IPS-11a (cell line): ENCODE data around the gene GRM7.

Experiments
- H3K4me3 ChIP-seq: one replicate; pipeline ENCODE4 v1.5.1; 2013; ENCODE audit warnings: low read depth, low read length, control low read depth

GRM7 gene

GRCh38 chr3:7392206-7392605 is 531.3 kb downstream of the GRM7 start:
- H3K4me3 ChIP-seq, result no peak overlapping the region

GRCh38 chr3:7393944-7394605 is 533.2 kb downstream of the GRM7 start:
- H3K4me3 ChIP-seq, result no peak overlapping the region

GRCh38 chr3:7396534-7396933 is 535.6 kb downstream of the GRM7 start:
- no peak overlapping the region for H3K4me3 ChIP-seq

GRCh38 chr3:7397097-7397496 is 536.2 kb downstream of the GRM7 start:
- H3K4me3 ChIP-seq, result no peak overlapping the region

- H3K4me3 ChIP-seq, result no peak overlapping the region
Observed at GRCh38 chr3:7400360-7400759, 539.4 kb downstream of the GRM7 start.

DNA sequence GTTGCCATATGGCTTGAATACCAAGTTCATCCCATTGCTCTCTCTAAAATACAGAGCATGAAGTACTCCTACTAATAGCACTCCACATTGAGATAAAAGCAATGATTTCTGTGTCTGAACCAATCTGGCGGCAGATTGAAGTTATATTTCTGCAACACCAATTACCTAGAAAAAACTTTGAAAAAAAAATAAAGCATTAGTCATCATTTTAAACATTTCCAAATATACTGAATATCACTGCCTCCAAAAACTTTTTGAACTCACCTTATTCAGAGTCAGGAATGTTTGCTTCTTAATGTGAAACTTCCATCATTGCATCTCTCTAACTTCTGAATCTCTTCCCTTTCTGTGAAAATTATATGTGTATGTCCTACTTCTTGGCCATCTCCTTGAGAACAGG is 540.5 kb downstream of the GRM7 start:
- H3K4me3 ChIP-seq, result no peak overlapping the region

GRCh38 chr3:7407107-7407506 is 546.2 kb downstream of the GRM7 start:
- H3K4me3 ChIP-seq, result no peak overlapping the region

- H3K4me3 ChIP-seq, result no peak overlapping the region
Observed at GRCh38 chr3:7410782-7411181, 549.9 kb downstream of the GRM7 start.

GRCh38 chr3:7421065-7421464 is 560.1 kb downstream of the GRM7 start:
- H3K4me3 ChIP-seq, result no peak overlapping the region

DNA sequence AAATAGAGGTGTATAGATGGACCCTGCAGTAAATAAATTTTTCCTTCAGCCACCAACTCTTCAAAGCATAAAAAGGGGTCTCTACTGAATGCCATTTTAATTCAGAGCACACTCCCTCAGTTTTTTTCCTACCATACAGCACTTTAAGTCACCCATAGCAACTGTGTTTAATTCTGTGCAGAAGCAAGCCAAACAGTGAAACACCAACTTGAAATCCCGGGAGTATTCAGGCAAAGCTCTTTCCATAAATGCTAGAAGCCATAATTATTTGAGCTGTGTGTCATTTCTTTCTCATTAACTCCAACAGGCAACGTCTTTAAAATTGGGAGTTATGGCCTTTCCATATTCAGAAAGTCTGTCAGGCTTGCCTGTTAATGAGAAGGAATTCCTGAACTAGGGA is 562.1 kb downstream of the GRM7 start:
- H3K4me3 ChIP-seq, result no peak overlapping the region

DNA sequence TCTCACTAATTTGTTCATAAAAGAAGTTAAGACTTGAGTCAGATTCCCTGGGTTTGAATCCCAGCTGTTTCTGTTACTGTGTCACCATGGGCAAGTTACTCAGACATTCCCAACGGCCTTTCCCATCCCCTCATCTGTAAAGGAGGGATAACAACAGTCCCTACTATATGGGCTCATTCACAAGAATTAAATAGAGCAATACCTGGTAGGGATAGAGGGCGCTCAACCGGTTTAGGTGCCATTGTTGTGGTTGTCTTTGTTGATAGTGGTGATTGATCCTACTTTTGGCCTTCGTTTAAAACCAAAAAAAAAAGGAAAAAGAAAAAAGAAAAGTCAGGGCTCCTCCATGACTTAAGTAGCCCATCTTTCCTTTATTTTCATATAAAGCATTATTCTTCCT is 563.1 kb downstream of the GRM7 start:
- no peak overlapping the region for H3K4me3 ChIP-seq

- no peak overlapping the region for H3K4me3 ChIP-seq
Observed at GRCh38 chr3:7428206-7428718, 567.3 kb downstream of the GRM7 start.

DNA sequence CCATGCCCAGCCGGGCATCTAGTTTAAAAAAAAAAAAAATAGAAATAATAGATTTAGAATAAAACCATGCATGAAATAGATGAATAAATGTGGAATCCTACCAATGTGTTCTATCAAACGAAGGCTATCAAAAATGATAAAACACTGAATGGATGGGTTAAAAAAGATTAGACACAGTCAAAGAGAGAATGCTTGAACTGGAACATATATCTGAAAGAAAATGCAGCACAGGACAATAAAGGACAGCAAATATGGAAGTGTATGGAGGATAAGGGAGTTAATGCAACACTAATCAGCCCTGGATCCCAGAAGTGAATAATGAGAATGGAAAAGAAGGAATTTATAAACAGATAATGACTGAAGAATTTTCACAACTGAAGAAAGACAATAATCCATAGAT is 571.7 kb downstream of the GRM7 start:
- H3K4me3 ChIP-seq, result no peak overlapping the region

DNA sequence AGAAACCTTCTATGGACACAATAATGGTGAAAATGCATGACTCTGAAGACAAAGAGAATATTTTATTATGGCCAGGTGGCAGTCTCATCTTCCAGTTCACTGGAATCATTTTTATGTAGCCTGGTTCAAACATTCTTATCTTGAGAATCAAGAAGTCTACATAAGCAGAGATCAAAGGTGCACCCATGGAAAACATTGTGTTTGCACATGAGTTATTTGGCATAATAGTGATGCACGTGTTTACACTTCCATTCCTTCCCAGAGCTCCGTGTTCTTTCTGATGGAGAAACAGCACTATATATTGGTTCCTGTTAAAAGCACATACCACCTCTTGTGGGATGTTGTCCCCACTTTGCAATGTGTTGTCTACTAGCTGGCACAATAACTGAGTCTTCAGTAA is 572.2 kb downstream of the GRM7 start:
- no peak overlapping the region for H3K4me3 ChIP-seq

DNA sequence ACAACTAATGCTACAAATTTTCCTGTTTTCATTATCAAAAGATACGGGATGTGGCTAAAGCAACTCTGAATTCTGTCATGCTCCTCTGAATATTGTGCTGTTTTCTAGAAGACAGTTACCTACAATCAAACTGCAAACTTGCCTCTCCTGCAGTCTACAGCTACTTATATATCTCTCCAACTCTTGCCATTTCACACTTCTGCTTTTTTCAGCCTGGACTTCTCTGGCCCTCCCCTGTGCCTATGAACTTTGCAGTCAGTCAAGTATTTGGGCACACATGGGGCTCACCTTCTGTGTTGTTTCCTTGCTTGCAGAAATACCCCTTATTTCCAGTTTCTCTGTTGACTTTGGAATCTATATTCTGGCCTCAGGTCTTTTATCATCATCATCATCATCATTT is 575.6 kb downstream of the GRM7 start:
- no peak overlapping the region for H3K4me3 ChIP-seq

DNA sequence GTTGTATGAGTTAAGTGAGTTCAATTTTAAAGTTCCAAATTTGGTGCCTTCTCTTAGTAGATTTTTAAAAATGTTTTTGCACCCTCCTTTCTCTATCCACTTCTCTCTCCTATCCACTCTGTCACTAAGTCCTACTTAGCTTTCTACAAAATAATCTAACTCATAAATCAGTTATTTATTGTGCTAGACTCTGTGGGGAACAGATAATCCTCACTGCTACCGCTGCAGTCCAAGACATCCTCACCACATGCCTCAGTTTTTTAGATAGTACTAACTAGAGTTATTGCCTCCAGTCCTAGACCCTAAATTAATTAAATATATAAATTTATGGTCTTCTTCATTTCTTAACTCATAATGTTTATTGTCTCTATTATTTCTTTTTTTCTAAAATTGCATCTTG is 576.3 kb downstream of the GRM7 start:
- no peak overlapping the region for H3K4me3 ChIP-seq

GRCh38 chr3:7439101-7439680 is 578.3 kb downstream of the GRM7 start:
- H3K4me3 ChIP-seq, result no peak overlapping the region

- no peak overlapping the region for H3K4me3 ChIP-seq
Observed at GRCh38 chr3:7444886-7445285, 584.0 kb downstream of the GRM7 start.

DNA sequence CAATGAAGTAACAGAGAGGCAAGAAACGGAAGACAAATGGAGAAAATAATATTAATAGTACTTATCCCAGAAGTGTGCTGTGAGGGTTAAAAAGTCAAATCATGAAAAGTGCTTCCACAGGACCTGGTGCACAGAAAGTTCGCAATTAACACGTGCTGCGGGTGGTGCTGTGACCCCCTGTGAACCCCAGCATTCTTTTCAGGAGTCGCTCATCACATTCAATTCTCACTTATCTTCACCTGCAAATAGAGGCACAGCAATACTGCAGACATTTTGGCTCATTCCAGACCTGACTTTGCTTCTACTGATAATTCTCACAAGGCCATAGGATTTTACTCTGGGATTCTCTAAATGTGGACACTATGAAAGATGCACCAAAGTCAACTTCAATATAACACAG is 584.4 kb downstream of the GRM7 start:
- no peak overlapping the region for H3K4me3 ChIP-seq

DNA sequence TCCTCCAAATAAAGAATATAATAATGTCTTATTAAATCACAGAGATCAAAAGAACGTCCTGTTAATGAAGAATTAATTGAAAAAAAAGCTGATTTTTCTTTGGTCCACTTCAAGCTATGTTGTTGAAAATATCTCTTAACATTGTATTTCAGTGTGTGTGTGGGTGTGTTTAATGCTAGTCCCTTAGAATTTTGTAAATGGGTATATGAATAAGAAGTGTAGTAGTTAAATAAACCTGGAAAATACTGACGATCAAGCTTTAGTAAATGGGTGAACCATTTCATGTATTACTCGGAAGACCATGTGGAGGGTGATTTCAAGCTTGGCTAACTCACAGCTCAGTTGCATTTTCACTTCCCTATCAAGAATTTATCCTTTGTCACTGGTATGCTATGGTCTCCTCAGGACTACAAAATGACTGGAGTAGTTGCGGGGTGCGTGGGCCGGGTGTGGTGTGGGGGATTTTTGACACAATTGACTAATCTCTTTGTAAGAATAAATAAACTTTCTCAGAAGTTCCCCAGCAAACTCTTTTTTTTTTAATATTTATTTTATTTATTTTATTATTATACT is 586.4 kb downstream of the GRM7 start:
- no peak overlapping the region for H3K4me3 ChIP-seq

- H3K4me3 ChIP-seq, result no peak overlapping the region
Observed at GRCh38 chr3:7456386-7456785, 595.5 kb downstream of the GRM7 start.

- H3K4me3 ChIP-seq, result no peak overlapping the region
Observed at GRCh38 chr3:7461202-7461825, 600.4 kb downstream of the GRM7 start.
